ENCODE data around the gene AKR1C3.

GRCh38 chr10:5105626-5106025, 11.4 kb downstream of the AKR1C3 start:
- no peak for TF ChIP-seq CTCF (IDR thresholded peaks at IDR 0.05; ENCODE audit: low read depth, low read length)
- no peak for TF ChIP-seq POLR2A (IDR thresholded peaks at IDR 0.05; ENCODE audit: extremely low read depth, insufficient read length)

All from NB4 (cell line).